ENCODE measurements around the gene SPCS2. TPM values are rescaled to one million over a fixed set of nuclear protein-coding genes. Genes with fewer than 3 reads are reported as not detected.

The SPCS2 gene
- total RNA-seq, 1 donor from 2014 or later: 15.9 TPM

Small RNA genes within 50 kb of the gene (small RNA-seq; reads per million reads assigned to genes)
- gene RNU6-216P: not detected

Other genes starting within 250 kb of the SPCS2 start
- not detected for gene CHRDL2, start 217.8 kb upstream of the SPCS2 start, total RNA-seq
- 29.8 TPM for gene RNF169, start 200.4 kb upstream of the SPCS2 start, total RNA-seq
- gene XRRA1, start 175 bp upstream of the SPCS2 start, total RNA-seq: 4.9 TPM
- gene NEU3, start 39.7 kb downstream of the SPCS2 start, total RNA-seq: 15.1 TPM
- gene OR2AT4, start 147.6 kb downstream of the SPCS2 start, total RNA-seq: not detected
- 5.7 TPM for gene SLCO2B1, start 201.8 kb downstream of the SPCS2 start, total RNA-seq

All from frontal cortex (tissue), 1 donor.